Astrocyte of the spinal cord (primary cell): ENCODE measurements around the gene LCP2.

Source experiments
- DNase-seq: peaks from one replicate; pipeline ENCODE4 v3.0.0; 2011; ENCODE audit warnings: low read depth, low spot score
- H3K4me3 ChIP-seq: 2 replicates; pipeline ENCODE4 v1.5.1; 2011; ENCODE audit warnings: low read depth, mild to moderate bottlenecking, low read length, moderate library complexity
- in situ Hi-C: cut with HindIII; loops from 2 replicates; pipeline ENCODE4 v1.10.0; 2017; ENCODE audit warnings: low sequenced_read_pairs
- TF ChIP-seq, protein P1 (sequence below): IDR thresholded peaks from 2 replicates; pipeline ENCODE4 v1.5.1; 2012; ENCODE audit warnings: low read depth, mild to moderate bottlenecking, low read length, inconsistent platforms

LCP2 gene

DNA sequence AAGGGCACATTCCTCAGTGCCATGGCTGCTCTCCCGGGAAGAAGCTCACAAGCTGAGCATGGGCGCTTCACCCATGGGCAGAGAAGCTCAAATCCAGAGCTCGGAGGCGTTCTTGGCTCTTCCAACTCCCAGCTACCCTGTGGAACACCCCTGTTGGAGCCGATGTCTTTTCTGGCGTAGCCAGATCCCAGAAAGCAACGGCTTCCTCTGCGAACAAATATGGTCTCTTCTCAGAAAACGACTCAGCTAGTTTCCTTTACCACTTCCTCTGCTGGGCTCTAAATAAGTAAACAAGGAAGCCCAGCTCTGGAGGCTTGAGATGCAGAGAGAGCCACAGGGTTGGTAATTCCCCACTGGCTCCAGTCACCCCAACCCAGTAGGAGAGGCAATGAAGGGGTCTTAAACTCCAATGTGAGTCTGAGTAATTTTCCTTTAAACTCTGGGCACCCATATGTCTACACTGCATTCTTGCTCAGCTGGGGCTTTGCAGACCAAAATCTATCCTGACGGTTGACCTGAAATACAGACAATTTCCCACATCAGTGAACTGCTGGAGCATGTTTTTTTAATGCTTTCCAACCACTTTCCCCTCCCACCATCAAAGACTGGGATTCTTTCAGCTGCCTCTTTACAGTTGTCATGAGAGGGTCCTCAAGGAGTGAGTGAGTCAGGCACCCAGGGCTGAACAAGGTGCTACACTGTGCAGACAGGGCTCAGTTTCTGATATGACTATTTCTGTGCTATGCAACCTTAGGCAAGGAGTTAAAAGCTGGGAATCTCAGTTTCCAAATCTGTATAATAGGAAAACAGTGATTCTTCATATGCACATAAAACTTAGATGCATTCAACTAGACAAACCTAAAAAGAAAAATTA is at the start of gene LCP2:
Gene LCP2 (minus strand): TSS at position 189 of the 874 bp plus-strand sequence. CDS start 166 bp downstream, at position 23.
- no peak within 1 kb of the TSS for H3K4me3 ChIP-seq
- TF ChIP-seq, protein P1, sequence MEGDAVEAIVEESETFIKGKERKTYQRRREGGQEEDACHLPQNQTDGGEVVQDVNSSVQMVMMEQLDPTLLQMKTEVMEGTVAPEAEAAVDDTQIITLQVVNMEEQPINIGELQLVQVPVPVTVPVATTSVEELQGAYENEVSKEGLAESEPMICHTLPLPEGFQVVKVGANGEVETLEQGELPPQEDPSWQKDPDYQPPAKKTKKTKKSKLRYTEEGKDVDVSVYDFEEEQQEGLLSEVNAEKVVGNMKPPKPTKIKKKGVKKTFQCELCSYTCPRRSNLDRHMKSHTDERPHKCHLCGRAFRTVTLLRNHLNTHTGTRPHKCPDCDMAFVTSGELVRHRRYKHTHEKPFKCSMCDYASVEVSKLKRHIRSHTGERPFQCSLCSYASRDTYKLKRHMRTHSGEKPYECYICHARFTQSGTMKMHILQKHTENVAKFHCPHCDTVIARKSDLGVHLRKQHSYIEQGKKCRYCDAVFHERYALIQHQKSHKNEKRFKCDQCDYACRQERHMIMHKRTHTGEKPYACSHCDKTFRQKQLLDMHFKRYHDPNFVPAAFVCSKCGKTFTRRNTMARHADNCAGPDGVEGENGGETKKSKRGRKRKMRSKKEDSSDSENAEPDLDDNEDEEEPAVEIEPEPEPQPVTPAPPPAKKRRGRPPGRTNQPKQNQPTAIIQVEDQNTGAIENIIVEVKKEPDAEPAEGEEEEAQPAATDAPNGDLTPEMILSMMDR: no peak
- in situ Hi-C loops: no loop called here
- DNase-seq: no peak

DNA sequence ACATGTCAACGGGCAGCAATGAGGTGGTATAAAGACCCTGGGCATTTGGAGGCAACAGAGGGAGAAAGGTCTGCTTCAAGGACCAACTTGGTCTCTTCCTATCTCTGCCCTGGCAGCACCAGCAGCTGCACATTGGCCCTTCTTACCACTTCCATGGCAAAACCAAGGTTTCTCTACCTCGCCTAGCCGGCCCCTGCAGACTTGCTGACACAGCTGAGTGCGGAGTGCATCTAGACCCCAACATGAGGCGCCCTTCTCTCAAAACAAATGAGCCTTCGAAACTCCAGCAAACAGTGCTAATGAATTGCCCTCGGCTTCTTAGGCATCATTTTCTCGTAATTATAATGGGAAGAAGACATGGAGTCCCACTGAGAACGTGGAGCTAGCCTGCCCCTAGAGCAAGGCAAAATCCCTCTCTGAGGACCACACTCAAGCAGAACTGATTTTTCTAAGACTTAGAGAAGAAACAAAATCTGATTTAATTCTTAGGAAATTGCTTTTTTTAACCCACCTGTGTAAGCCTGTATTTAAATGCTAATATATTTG is 49.5 kb upstream of the LCP2 start:
- TF ChIP-seq, protein P1: no peak
- H3K4me3 ChIP-seq: no peak overlapping the region
- DNase-seq: no peak
- in situ Hi-C loops: no loop called here

DNA sequence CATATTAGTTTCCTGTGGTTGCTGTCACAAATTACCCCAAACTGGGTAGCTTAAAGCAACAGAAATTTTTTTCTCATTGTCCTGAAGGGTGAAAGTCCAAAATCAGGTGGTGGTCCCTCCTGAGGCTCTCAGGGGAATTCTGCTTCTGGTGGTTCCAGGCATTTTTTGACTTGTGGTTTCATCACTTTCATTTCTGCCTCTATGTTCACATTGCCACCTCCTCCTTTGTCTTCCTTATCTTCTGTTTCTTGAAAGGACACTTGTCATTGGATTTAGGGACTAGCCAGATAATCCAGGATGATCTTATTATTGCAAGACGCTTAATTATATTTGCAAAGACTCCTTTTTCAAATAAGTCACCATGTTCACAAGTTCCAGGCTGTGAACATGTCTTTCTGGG is 48.4 kb upstream of the LCP2 start:
- in situ Hi-C loops: no loop called here
- TF ChIP-seq, protein P1: no peak
- no peak for DNase-seq
- no peak overlapping the region for H3K4me3 ChIP-seq

DNA sequence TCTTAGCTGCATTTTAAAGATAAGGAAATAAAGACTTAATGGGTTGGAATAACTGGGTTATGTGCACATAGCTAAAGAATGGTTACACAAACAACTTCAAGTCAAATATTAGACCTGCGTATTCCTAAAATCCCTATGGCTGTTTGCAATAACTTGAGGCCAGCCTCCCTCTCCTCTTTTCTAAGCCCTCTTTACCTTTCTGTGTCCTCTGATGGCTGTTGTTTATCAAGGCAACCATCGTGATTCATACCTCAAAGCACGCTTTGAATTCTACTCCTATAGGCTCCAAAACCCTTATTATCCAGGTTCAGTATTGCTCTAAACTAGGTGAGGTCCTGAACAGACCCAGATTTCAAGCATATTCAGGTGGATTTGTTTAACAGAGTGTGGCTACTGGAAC is 45.6 kb upstream of the LCP2 start:
- TF ChIP-seq, protein P1: no peak
- H3K4me3 ChIP-seq: no peak overlapping the region
- no peak for DNase-seq
- in situ Hi-C loops: no loop called here

DNA sequence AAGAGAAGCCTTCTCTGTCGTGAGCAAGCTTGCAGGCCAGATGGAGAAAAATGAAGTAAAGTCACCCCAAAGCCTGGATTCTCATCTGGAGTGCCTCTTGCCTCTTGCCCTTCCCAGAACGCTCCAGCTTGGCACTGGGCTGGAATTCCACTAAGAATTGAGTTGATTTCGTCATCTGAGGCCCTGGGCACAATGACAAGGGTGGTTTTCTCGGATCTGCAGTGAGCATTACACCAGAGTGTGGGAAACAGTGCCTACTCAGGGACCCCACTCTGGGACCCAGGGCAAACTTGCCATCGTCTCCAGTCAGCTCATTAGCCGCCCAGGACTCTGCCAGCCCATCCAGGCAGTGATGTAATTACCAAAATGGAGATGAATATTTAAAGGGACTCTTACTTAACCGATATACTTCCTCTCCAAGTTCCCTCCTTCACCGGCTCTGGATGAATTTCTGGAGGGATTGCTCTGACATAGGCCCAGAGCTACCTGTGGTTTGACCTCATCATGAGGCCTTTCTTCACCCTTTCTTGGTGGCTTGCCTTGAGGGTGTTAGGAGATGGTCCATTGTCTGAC is 44.7 kb upstream of the LCP2 start:
- DNase-seq: no peak
- TF ChIP-seq, protein P1: no peak
- in situ Hi-C loops: no loop called here
- H3K4me3 ChIP-seq: no peak overlapping the region

DNA sequence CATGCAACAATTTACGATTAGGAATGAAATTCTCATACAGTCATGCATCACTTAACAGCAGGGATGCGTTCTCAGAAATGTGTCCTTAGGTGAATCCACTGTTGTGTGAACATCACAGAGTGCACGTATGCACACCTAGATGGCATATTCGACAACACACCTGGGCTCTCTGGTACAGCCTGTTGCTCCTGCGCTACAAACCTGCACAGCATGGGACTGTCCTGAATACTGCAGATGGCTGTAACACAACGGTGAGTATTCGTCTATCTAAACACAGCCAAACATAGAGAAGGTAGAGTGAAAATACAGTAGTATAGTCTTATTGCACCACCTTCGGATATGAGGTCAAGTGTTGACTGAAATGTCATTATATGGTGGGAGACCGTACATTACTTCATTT is 44.0 kb upstream of the LCP2 start:
- TF ChIP-seq, protein P1: no peak
- in situ Hi-C loops: no loop called here
- H3K4me3 ChIP-seq: no peak overlapping the region
- no peak for DNase-seq
